SK-N-SH (cell line): ENCODE data around the gene KIAA0232.

Source experiments
- EP300 ChIP-seq, 2 experiments: IDR thresholded peaks; 2 replicates each; pipeline versions ENCODE4 v1.4.0 to v1.6.1; 2012; ENCODE audit warnings: borderline replicate concordance in 1 of 2, low read depth in 1 of 2, low read length in 1 of 2
- EZH2phosphoT487 ChIP-seq: fragments of 200-600 bp; sonication (generic); IDR thresholded peaks from 2 replicates; pipeline ENCODE4 v1.6.1; 2017; ENCODE audit warnings: low read depth, mixed run types, mild to moderate bottlenecking, antibody characterized with exemption, moderate library complexity, borderline replicate concordance
- POLR2AphosphoS5 ChIP-seq: IDR thresholded peaks from 2 replicates; pipeline ENCODE4 v1.6.1; 2012; ENCODE audit warnings: low read depth, low read length
- RAD21 ChIP-seq: IDR thresholded peaks from 2 replicates; pipeline ENCODE4 v1.6.1; 2012; ENCODE audit warnings: mild to moderate bottlenecking, low read length
- REST ChIP-seq: IDR thresholded peaks from 2 replicates; pipeline ENCODE4 v1.6.1; 2012; ENCODE audit warnings: mild to moderate bottlenecking, low read depth, low read length, moderate library complexity
- TAF1 ChIP-seq: IDR thresholded peaks from 2 replicates; pipeline ENCODE4 v1.6.1; 2012; ENCODE audit warnings: low read depth, mild to moderate bottlenecking, low read length, moderate library complexity, borderline replicate concordance
- USF1 ChIP-seq: IDR thresholded peaks from 2 replicates; pipeline ENCODE4 v1.4.0; 2012; ENCODE audit warnings: low read depth, borderline replicate concordance
- YY1 ChIP-seq: IDR thresholded peaks from 2 replicates; pipeline ENCODE4 v1.4.0; 2012; ENCODE audit warnings: low read depth, mild to moderate bottlenecking
- TF ChIP-seq, protein P1 (sequence below): fragments of 200-600 bp; sonication (generic); IDR thresholded peaks from 2 replicates; pipeline ENCODE4 v1.6.1; 2017; ENCODE audit warnings: antibody characterized with exemption, mild to moderate bottlenecking, moderate library complexity
- TF ChIP-seq, protein P2 (sequence below): IDR thresholded peaks from 2 replicates; pipeline ENCODE4 v1.4.0; 2012; ENCODE audit warnings: low read depth, borderline replicate concordance

DNA sequence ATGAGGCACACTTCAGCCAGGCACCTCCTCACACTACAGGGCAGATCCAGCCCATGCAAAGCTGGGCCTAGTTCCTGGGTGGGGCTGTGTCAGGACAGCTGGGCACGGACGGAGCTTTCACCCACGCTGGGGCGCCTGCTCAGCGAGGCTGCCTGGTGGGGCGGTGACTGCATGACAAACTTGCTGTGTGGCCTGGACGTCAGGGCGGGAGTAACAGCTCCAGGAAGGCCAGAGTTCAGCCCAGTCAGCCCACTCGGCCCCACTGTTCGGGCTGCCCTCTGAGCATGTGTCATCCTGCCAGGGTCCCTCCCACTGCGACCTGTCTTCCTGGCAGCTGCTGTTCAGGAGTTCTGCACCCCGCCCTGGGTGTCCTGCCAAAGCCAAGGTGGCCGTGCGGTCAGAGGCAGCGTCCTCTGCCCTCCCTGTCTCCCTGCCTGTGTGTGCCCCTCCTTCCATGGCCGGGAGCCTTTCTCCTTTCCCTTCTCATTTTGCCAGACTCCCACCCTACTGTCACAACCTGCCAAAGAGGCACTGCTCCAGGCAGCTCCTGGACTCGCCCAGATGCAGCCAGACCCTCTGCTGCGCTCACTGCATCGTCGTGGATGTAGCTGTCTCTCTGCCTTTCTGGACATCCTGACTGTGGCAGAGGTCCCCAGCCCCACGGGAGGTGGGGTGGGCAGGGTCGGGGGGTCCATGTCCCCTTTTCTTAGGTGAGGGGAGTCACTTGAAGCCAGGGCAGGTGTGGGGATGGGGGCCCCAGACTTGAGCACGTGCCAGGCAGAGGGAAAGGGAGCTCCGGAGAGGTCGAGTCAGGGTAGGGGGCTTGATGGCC, 33.0 kb upstream of the KIAA0232 start:
- TF ChIP-seq, protein P1, sequence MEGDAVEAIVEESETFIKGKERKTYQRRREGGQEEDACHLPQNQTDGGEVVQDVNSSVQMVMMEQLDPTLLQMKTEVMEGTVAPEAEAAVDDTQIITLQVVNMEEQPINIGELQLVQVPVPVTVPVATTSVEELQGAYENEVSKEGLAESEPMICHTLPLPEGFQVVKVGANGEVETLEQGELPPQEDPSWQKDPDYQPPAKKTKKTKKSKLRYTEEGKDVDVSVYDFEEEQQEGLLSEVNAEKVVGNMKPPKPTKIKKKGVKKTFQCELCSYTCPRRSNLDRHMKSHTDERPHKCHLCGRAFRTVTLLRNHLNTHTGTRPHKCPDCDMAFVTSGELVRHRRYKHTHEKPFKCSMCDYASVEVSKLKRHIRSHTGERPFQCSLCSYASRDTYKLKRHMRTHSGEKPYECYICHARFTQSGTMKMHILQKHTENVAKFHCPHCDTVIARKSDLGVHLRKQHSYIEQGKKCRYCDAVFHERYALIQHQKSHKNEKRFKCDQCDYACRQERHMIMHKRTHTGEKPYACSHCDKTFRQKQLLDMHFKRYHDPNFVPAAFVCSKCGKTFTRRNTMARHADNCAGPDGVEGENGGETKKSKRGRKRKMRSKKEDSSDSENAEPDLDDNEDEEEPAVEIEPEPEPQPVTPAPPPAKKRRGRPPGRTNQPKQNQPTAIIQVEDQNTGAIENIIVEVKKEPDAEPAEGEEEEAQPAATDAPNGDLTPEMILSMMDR = no peak
- TF ChIP-seq POLR2AphosphoS5 = no peak
- TF ChIP-seq YY1 = no peak
- TF ChIP-seq TAF1 = no peak
- TF ChIP-seq REST = no peak
- no peak for TF ChIP-seq EP300 (IDR thresholded peaks at IDR 0.05; ENCODE audit: borderline replicate concordance in 1 of 2, low read depth in 1 of 2, low read length in 1 of 2)
- TF ChIP-seq EZH2phosphoT487 = no peak
- TF ChIP-seq RAD21 = no peak
- TF ChIP-seq, protein P2, sequence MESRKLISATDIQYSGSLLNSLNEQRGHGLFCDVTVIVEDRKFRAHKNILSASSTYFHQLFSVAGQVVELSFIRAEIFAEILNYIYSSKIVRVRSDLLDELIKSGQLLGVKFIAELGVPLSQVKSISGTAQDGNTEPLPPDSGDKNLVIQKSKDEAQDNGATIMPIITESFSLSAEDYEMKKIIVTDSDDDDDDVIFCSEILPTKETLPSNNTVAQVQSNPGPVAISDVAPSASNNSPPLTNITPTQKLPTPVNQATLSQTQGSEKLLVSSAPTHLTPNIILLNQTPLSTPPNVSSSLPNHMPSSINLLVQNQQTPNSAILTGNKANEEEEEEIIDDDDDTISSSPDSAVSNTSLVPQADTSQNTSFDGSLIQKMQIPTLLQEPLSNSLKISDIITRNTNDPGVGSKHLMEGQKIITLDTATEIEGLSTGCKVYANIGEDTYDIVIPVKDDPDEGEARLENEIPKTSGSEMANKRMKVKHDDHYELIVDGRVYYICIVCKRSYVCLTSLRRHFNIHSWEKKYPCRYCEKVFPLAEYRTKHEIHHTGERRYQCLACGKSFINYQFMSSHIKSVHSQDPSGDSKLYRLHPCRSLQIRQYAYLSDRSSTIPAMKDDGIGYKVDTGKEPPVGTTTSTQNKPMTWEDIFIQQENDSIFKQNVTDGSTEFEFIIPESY = no peak
- TF ChIP-seq USF1 = no peak
